ENCODE measurements around the gene GTF2A1L.

DNA sequence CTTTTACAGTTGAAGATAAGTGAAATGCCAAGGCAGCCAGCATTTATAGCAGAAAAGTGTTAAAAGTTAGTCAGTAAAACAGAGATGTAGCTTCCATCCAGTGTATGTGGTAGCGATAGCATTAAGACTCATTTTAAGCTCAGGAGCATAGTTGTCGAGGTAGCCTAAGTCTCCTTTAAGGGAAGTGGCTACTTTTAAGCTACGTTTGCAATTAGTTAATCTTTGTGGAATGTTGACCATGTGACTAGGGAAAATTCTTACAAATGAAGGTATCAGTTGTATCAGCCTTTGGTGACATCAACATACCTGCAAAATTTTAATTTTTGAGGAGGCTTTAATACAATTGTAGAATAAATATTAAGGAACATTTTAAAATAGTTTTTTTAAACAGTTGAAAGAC is 76.0 kb downstream of the GTF2A1L start:
- no peak for TF ChIP-seq POLR2AphosphoS5 (IDR thresholded peaks at IDR 0.05)
- TF ChIP-seq, protein P1, sequence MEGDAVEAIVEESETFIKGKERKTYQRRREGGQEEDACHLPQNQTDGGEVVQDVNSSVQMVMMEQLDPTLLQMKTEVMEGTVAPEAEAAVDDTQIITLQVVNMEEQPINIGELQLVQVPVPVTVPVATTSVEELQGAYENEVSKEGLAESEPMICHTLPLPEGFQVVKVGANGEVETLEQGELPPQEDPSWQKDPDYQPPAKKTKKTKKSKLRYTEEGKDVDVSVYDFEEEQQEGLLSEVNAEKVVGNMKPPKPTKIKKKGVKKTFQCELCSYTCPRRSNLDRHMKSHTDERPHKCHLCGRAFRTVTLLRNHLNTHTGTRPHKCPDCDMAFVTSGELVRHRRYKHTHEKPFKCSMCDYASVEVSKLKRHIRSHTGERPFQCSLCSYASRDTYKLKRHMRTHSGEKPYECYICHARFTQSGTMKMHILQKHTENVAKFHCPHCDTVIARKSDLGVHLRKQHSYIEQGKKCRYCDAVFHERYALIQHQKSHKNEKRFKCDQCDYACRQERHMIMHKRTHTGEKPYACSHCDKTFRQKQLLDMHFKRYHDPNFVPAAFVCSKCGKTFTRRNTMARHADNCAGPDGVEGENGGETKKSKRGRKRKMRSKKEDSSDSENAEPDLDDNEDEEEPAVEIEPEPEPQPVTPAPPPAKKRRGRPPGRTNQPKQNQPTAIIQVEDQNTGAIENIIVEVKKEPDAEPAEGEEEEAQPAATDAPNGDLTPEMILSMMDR (IDR thresholded peaks at IDR 0.05 in 8 of 11, conservative IDR thresholded peaks at IDR 0.05 in 3 of 11), result no peak
- TF ChIP-seq POLR2A (IDR thresholded peaks at IDR 0.05), result no peak
